K562 (cell line): ENCODE data around the gene SCYL1. TPM values are rescaled to one million over a fixed set of nuclear protein-coding genes. Genes with fewer than 3 reads are reported as not detected.
A peak's percentile ranks its signal among the peaks of the same experiment; 100 is the strongest.

Experiments used
- CUX1 ChIP-seq: fragments of 200-800 bp; sonication (Bioruptor generic); IDR thresholded peaks from 2 replicates; pipeline ENCODE4 v1.6.1; 2016; ENCODE audit warnings: missing genetic modification characterization, missing compliant biosample characterization
- DMBX1 ChIP-seq: fragments of 250-450 bp; sonication (Bioruptor Pico); IDR thresholded peaks from 2 replicates; pipeline ENCODE4 v1.8.0; 2022; ENCODE audit warnings: inconsistent platforms, mild to moderate bottlenecking, moderate library complexity, borderline replicate concordance
- MAFF ChIP-seq: IDR thresholded peaks from 2 replicates; pipeline ENCODE4 v1.6.1; 2012; ENCODE audit warnings: low read length, improper control_type of control experiment
- NBN ChIP-seq: fragments of 450-650 bp; IDR thresholded peaks from 2 replicates; pipeline ENCODE4 v1.6.1; 2016; ENCODE audit warnings: low read depth, mild to moderate bottlenecking
- NFE2 ChIP-seq: IDR thresholded peaks from 2 replicates; pipeline ENCODE4 v1.6.1; 2014; ENCODE audit warnings: antibody characterized with exemption, low read depth
- NR1H2 ChIP-seq: sonication (generic); formaldehyde crosslinking; IDR thresholded peaks from 2 replicates; pipeline ENCODE4 v1.4.0; 2020; ENCODE audit warnings: mild to moderate bottlenecking, missing genetic modification reagents
- PHB2 ChIP-seq: fragments of 450-650 bp; IDR thresholded peaks from 2 replicates; pipeline ENCODE4 v1.6.1; 2017; ENCODE audit warnings: low read depth
- POU5F1 ChIP-seq: fragments of 150-350 bp; IDR thresholded peaks from 2 replicates; pipeline ENCODE4 v1.6.1; 2014; ENCODE audit warnings: borderline replicate concordance, low read length, low read depth, mild to moderate bottlenecking; ENCODE audit not compliant: partially characterized antibody
- RBFOX2 ChIP-seq: fragments of 200-400 bp; formaldehyde crosslinking; IDR thresholded peaks from 2 replicates; pipeline ENCODE4 v1.6.1; 2017; ENCODE audit warnings: low read depth, mild to moderate bottlenecking, low read length, moderate library complexity
- TEAD1 ChIP-seq, 2 experiments: fragments of 450-650 bp in 1 of 2; sonication (generic) in 1 of 2; formaldehyde crosslinking; IDR thresholded peaks; 2 replicates each; pipeline versions ENCODE4 v1.4.0 to v1.8.0; 2020 to 2022; ENCODE audit warnings: mild to moderate bottlenecking in 2 of 2, missing genetic modification reagents in 1 of 2
- XRCC5 ChIP-seq: fragments of 200-400 bp; formaldehyde crosslinking; IDR thresholded peaks from 2 replicates; pipeline ENCODE4 v1.6.1; 2017; ENCODE audit warnings: low read depth, mild to moderate bottlenecking, low read length
- ZNF445 ChIP-seq: fragments of 250-450 bp; sonication (Bioruptor Pico); IDR thresholded peaks from 2 replicates; pipeline ENCODE4 v1.4.0; 2020; ENCODE audit warnings: low read depth, mild to moderate bottlenecking, moderate library complexity
- polyA plus RNA-seq, 8 experiments: library from polyadenylated mRNA; depleted of rRNA in 4 of 8; stranded (reverse) in 5 of 8; unstranded in 3 of 8; fragments of >200 nt; fragmentation: Nextera tagmentation in 2 of 8; fragmentation: Illumina TruSeq in 1 of 8; extraction: Ambion mirVana in 2 of 8; extraction: Trizol in 1 of 8; gene quantifications; 2 replicates each; pipeline versions ENCODE4 v1.2.1 to v1.2.3, GENCODE V29; 2011 to 2014; ENCODE audit warnings: inconsistent platforms in 1 of 8, missing spikeins in 1 of 8
- total RNA-seq, 7 experiments: library from RNA; depleted of rRNA in 6 of 7; stranded (reverse); fragments of >200 nt in 6 of 7; fragmentation: Illumina TruSeq in 2 of 7; extraction: Trizol in 2 of 7; gene quantifications; 2 replicates each; pipeline versions ENCODE4 v1.2.1 to v1.2.3, GENCODE V29; 2011 to 2021; ENCODE audit warnings: low replicate concordance in 1 of 7
- TF ChIP-seq, protein P1 (sequence below): fragments of 450-650 bp; conservative IDR thresholded peaks from 2 replicates; pipeline ENCODE4 v1.6.1; 2016; ENCODE audit warnings: missing genetic modification characterization, low read depth, mild to moderate bottlenecking, missing compliant biosample characterization, moderate library complexity
- TF ChIP-seq, protein P2 (sequence below): fragments of 250-450 bp; sonication (Bioruptor Pico); IDR thresholded peaks from 2 replicates; pipeline ENCODE4 v1.9.0; 2021; ENCODE audit warnings: mild to moderate bottlenecking, inconsistent platforms
- TF ChIP-seq, protein P3 (sequence below): sonication (generic); formaldehyde crosslinking; IDR thresholded peaks from 2 replicates; pipeline ENCODE4 v1.8.0; 2022; ENCODE audit warnings: mild to moderate bottlenecking, low read depth, missing genetic modification reagents
- TF ChIP-seq, protein P4 (sequence below): sonication (generic); formaldehyde crosslinking; IDR thresholded peaks from 2 replicates; pipeline ENCODE4 v1.9.0; 2022; ENCODE audit warnings: mild to moderate bottlenecking, missing genetic modification reagents

SCYL1 gene
- total and polyA plus RNA-seq, 9 of the 15 experiments (the other 6 are each of a cell fraction or from before 2014, with no cell fraction given) = 1.9 to 145 (median 57.6) TPM

GRCh38 chr11:65493367-65494176 is 31.3 kb upstream of the SCYL1 start (continued):
- TF ChIP-seq CUX1 (no peak), PHB2 (no peak), NBN (no peak), DMBX1 (peak; percentile 66; the same call in 1 of the 2 replicates), ZNF445 (no peak), RBFOX2 (no peak; the same call in none of the 2 replicates), MAFF (no peak), NFE2 (peak; percentile 40; the same call in 1 of the 2 replicates), XRCC5 (0 out of 2 replicates have a peak, but pooled peaks have one; percentile 34), NR1H2 (CRISPR knock-in tag) (0 out of 2 replicates have a peak, but pooled peaks have one; percentile 35), TEAD1 (CRISPR knock-in tag; IDR thresholded peaks at IDR 0.05) (0 out of 4 replicates have a peak, but pooled peaks of 1 of the 2 experiments have one; percentile 41), POU5F1 (no peak)
- TF ChIP-seq, protein P1, sequence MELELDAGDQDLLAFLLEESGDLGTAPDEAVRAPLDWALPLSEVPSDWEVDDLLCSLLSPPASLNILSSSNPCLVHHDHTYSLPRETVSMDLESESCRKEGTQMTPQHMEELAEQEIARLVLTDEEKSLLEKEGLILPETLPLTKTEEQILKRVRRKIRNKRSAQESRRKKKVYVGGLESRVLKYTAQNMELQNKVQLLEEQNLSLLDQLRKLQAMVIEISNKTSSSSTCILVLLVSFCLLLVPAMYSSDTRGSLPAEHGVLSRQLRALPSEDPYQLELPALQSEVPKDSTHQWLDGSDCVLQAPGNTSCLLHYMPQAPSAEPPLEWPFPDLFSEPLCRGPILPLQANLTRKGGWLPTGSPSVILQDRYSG (tag) = no peak
- TF ChIP-seq, protein P2, sequence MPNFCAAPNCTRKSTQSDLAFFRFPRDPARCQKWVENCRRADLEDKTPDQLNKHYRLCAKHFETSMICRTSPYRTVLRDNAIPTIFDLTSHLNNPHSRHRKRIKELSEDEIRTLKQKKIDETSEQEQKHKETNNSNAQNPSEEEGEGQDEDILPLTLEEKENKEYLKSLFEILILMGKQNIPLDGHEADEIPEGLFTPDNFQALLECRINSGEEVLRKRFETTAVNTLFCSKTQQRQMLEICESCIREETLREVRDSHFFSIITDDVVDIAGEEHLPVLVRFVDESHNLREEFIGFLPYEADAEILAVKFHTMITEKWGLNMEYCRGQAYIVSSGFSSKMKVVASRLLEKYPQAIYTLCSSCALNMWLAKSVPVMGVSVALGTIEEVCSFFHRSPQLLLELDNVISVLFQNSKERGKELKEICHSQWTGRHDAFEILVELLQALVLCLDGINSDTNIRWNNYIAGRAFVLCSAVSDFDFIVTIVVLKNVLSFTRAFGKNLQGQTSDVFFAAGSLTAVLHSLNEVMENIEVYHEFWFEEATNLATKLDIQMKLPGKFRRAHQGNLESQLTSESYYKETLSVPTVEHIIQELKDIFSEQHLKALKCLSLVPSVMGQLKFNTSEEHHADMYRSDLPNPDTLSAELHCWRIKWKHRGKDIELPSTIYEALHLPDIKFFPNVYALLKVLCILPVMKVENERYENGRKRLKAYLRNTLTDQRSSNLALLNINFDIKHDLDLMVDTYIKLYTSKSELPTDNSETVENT (CRISPR knock-in tag) = no peak
- TF ChIP-seq, protein P3, sequence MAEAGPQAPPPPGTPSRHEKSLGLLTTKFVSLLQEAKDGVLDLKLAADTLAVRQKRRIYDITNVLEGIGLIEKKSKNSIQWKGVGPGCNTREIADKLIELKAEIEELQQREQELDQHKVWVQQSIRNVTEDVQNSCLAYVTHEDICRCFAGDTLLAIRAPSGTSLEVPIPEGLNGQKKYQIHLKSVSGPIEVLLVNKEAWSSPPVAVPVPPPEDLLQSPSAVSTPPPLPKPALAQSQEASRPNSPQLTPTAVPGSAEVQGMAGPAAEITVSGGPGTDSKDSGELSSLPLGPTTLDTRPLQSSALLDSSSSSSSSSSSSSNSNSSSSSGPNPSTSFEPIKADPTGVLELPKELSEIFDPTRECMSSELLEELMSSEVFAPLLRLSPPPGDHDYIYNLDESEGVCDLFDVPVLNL (CRISPR knock-in tag) = no peak
- TF ChIP-seq, protein P4, sequence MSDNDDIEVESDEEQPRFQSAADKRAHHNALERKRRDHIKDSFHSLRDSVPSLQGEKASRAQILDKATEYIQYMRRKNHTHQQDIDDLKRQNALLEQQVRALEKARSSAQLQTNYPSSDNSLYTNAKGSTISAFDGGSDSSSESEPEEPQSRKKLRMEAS (CRISPR knock-in tag) = no peak
